ENCODE measurements around the gene PSMA6.

DNA sequence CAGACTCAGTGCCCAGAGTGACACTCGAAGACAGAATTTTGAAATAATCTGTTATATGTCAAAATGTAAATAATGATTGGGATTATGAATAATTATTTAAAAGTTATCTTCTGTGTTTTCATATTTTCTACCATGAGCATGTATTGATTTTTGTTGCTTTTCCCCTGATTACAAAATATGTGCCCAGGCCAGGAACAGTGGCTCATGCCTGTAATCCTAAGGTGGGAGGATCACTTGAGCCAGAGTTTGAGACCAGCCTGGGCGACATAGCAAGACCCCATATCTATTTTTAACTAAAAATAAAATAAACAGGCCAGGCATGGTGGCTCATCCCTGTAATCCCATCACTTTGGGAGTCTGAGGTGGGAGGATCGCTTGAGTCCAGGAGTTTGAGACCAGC lies 13.5 kb downstream of the PSMA6 start:
- TF ChIP-seq, protein P1, sequence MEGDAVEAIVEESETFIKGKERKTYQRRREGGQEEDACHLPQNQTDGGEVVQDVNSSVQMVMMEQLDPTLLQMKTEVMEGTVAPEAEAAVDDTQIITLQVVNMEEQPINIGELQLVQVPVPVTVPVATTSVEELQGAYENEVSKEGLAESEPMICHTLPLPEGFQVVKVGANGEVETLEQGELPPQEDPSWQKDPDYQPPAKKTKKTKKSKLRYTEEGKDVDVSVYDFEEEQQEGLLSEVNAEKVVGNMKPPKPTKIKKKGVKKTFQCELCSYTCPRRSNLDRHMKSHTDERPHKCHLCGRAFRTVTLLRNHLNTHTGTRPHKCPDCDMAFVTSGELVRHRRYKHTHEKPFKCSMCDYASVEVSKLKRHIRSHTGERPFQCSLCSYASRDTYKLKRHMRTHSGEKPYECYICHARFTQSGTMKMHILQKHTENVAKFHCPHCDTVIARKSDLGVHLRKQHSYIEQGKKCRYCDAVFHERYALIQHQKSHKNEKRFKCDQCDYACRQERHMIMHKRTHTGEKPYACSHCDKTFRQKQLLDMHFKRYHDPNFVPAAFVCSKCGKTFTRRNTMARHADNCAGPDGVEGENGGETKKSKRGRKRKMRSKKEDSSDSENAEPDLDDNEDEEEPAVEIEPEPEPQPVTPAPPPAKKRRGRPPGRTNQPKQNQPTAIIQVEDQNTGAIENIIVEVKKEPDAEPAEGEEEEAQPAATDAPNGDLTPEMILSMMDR (optimal IDR thresholded peaks at IDR 0.05 in 1 of 3, IDR thresholded peaks at IDR 0.05 in 1 of 3, conservative IDR thresholded peaks at IDR 0.05 in 1 of 3; ENCODE audit: extremely low read depth in 1 of 3, insufficient read depth in 2 of 3, low read length in 3 of 3) = no peak
- no peak for TF ChIP-seq EZH2 (IDR thresholded peaks at IDR 0.05; ENCODE audit: low read length)
